Measurements from ENCODE around the gene COX6B1.
"Not testable (repeated sequence)": the region's sequence is repeated elsewhere in the genome, so short reads cannot be mapped to it uniquely, and the experiment has no call there.

Gene COX6B1

GRCh38 chr19:35669566-35669965 is 21.4 kb downstream of the COX6B1 start:
- no peak for DNase-seq

- DNase-seq, result no peak
These were observed 21.9 kb downstream of the COX6B1 start for GRCh38 chr19:35669974-35670373.

- no peak for DNase-seq
These were observed 22.6 kb downstream of the COX6B1 start for GRCh38 chr19:35670686-35671085.

GRCh38 chr19:35671818-35672217 is 23.7 kb downstream of the COX6B1 start:
- DNase-seq, result no peak

GRCh38 chr19:35673121-35673804 is 25.1 kb downstream of the COX6B1 start:
- peak; percentile 11 for DNase-seq

- DNase-seq, result no peak
These were observed 27.5 kb downstream of the COX6B1 start for GRCh38 chr19:35675589-35676140.

- no peak for DNase-seq
These were observed 41.7 kb downstream of the COX6B1 start for GRCh38 chr19:35689836-35690235.

GRCh38 chr19:35691106-35691505 is 43.0 kb downstream of the COX6B1 start:
- not testable (repeated sequence) for DNase-seq

GRCh38 chr19:35692010-35692409 is 43.9 kb downstream of the COX6B1 start:
- no peak for DNase-seq

GRCh38 chr19:35693422-35693821 is 45.3 kb downstream of the COX6B1 start:
- DNase-seq, result no peak

GRCh38 chr19:35693835-35694599 is 45.9 kb downstream of the COX6B1 start:
- DNase-seq, result peak; percentile 89

GRCh38 chr19:35695895-35696422 is 47.8 kb downstream of the COX6B1 start:
- no peak for DNase-seq

GRCh38 chr19:35696835-35697234 is 48.7 kb downstream of the COX6B1 start:
- no peak for DNase-seq

- DNase-seq, result peak; percentile 89
These were observed 54.3 kb downstream of the COX6B1 start for GRCh38 chr19:35702223-35703012.

- no peak for DNase-seq
These were observed 55.2 kb downstream of the COX6B1 start for GRCh38 chr19:35703343-35703742.

- DNase-seq, result no peak
These were observed 56.1 kb downstream of the COX6B1 start, which contains the start of gene ZBTB32 for GRCh38 chr19:35704218-35704617. ZBTB32 (plus strand) TSS chr19:35704558; CDS start chr19:35714627, 10,069 bp downstream.

All from activated CD4-positive, alpha-beta T cell treated with anti-CD3 and anti-CD28 coated beads, Interleukin-2, amount 50 U/mL, for 1 hour (primary cell).